H1 (cell line): ENCODE results near the gene OPCML. TPM values are rescaled to one million over a fixed set of nuclear protein-coding genes. Genes with fewer than 3 reads are reported as not detected.

Source experiments
- polyA plus RNA-seq, 7 experiments: library from polyadenylated mRNA; depleted of rRNA in 3 of 7; stranded (reverse) in 5 of 7; unstranded in 2 of 7; fragments of >200 nt in 5 of 7; fragments of 200-250 nt in 2 of 7; gene quantifications; 1 replicate in 5 of 7; 2 replicates in 1 of 7; 4 replicates in 1 of 7; pipeline versions ENCODE4 v1.2.1 to v1.2.3, GENCODE V29; 2011 to 2013; ENCODE audit warnings: missing spikeins in 2 of 7, mixed read lengths in 2 of 7
- total RNA-seq: library from RNA; stranded (reverse); fragmentation: NEBNext Ultra II Directional; extraction: Animal tissue kit (Norgen Biotek cat#: 25700); gene quantifications from 2 replicates; pipeline ENCODE4 v1.2.1, GENCODE V29; 2021
- TF ChIP-seq, protein P1 (sequence below), 3 experiments: IDR thresholded peaks; 1 replicate in 2 of 3; 2 replicates in 1 of 3; pipeline versions ENCODE4 v1.5.1 to v1.6.1; 2011; ENCODE audit warnings: low read length in 3 of 3, mild to moderate bottlenecking in 3 of 3, inconsistent platforms in 2 of 3, low read depth in 1 of 3, moderate library complexity in 1 of 3; ENCODE audit not compliant: insufficient read depth in 1 of 3; ENCODE audit errors: control extremely low read depth in 1 of 3
- TF ChIP-seq, protein P2 (sequence below): IDR thresholded peaks from 2 replicates; pipeline ENCODE4 v1.6.1; 2012; ENCODE audit warnings: inconsistent platforms

The OPCML gene
- total and polyA plus RNA-seq, 2 of the 8 experiments (the other 6 are each of a cell fraction or from before 2014, with no cell fraction given): 2.3 to 3.1 TPM

DNA sequence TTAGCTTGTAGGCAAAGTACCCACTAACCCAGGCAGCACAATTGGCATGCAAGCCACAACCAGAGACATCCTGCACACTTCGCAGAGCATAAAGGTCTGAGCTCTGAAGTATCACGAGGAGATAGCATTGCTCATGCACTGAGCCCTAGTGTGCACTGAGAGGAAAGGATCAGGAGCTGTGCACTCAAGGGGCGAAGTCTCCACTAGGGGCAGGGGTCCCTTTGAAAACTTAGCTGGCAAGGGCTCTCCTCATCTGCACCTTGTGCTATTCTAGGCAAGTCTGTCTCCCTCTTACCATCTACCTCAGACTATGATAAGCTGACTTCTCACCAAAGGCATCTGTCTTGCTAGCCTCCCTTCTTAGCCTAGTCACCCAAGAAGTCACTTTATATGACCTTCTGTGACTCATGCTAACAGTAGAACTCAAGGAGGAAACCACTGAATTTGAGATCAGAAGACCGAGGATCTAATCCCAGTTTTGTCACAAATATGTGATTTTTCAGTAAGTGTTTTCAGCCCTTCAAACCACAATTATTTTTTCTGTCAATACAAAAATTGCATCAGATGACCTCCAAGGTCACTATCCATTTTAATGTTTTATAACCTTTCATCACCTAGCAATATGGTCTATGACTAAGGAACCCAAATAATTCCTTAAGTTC is 1083.8 kb downstream of the OPCML start (continued):
- TF ChIP-seq, protein P1, sequence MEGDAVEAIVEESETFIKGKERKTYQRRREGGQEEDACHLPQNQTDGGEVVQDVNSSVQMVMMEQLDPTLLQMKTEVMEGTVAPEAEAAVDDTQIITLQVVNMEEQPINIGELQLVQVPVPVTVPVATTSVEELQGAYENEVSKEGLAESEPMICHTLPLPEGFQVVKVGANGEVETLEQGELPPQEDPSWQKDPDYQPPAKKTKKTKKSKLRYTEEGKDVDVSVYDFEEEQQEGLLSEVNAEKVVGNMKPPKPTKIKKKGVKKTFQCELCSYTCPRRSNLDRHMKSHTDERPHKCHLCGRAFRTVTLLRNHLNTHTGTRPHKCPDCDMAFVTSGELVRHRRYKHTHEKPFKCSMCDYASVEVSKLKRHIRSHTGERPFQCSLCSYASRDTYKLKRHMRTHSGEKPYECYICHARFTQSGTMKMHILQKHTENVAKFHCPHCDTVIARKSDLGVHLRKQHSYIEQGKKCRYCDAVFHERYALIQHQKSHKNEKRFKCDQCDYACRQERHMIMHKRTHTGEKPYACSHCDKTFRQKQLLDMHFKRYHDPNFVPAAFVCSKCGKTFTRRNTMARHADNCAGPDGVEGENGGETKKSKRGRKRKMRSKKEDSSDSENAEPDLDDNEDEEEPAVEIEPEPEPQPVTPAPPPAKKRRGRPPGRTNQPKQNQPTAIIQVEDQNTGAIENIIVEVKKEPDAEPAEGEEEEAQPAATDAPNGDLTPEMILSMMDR (IDR thresholded peaks at IDR 0.05; ENCODE audit: control extremely low read depth in 1 of 3, insufficient read depth in 1 of 3, low read depth in 1 of 3, low read length in 3 of 3): peak; percentile 22 to 63 (median 52); a peak in 3 of 4 replicates
- TF ChIP-seq, protein P2, sequence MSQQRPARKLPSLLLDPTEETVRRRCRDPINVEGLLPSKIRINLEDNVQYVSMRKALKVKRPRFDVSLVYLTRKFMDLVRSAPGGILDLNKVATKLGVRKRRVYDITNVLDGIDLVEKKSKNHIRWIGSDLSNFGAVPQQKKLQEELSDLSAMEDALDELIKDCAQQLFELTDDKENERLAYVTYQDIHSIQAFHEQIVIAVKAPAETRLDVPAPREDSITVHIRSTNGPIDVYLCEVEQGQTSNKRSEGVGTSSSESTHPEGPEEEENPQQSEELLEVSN: no peak
